AG10803 (cell line): ENCODE results near the gene OR2W3.
"Not testable (repeated sequence)": the region's sequence is repeated elsewhere in the genome, so short reads cannot be mapped to it uniquely, and the experiment has no call there.

Source experiments
- DNase-seq: peaks from one replicate; pipeline ENCODE4 v3.0.0; 2010; ENCODE audit warnings: low read depth
- H3K4me3 ChIP-seq: 2 replicates; pipeline ENCODE4 v1.5.1; 2011; ENCODE audit warnings: mild to moderate bottlenecking, low read length, control low read depth
- TF ChIP-seq, protein P1 (sequence below): conservative IDR thresholded peaks from 2 replicates; pipeline ENCODE4 v1.5.1; 2011; ENCODE audit warnings: mild to moderate bottlenecking, low read length, control low read depth, inconsistent platforms

Gene OR2W3

GRCh38 chr1:247919952-247920351, 24.6 kb downstream of the OR2W3 start, which contains the start of gene OR2T8:
TSS of gene OR2T8 (plus strand) at chr1:247920252. CDS start at chr1:247921018, 766 bp downstream.
- no peak for DNase-seq
- H3K4me3 ChIP-seq: no peak within 1 kb of the TSS
- TF ChIP-seq, protein P1, sequence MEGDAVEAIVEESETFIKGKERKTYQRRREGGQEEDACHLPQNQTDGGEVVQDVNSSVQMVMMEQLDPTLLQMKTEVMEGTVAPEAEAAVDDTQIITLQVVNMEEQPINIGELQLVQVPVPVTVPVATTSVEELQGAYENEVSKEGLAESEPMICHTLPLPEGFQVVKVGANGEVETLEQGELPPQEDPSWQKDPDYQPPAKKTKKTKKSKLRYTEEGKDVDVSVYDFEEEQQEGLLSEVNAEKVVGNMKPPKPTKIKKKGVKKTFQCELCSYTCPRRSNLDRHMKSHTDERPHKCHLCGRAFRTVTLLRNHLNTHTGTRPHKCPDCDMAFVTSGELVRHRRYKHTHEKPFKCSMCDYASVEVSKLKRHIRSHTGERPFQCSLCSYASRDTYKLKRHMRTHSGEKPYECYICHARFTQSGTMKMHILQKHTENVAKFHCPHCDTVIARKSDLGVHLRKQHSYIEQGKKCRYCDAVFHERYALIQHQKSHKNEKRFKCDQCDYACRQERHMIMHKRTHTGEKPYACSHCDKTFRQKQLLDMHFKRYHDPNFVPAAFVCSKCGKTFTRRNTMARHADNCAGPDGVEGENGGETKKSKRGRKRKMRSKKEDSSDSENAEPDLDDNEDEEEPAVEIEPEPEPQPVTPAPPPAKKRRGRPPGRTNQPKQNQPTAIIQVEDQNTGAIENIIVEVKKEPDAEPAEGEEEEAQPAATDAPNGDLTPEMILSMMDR: no peak

GRCh38 chr1:247923941-247924340, 28.6 kb downstream of the OR2W3 start:
- DNase-seq: no peak
- TF ChIP-seq, protein P1: no peak
- H3K4me3 ChIP-seq: no peak overlapping the region

- H3K4me3 ChIP-seq: no peak within 1 kb of the TSS
- TF ChIP-seq, protein P1: no peak
- no peak for DNase-seq
Measured at GRCh38 chr1:247924868-247925267, 29.5 kb downstream of the OR2W3 start, which contains the start of gene OR2AJ1. TSS of gene OR2AJ1 (plus strand) at chr1:247924889. CDS start at chr1:247933769, 8,880 bp downstream.

- H3K4me3 ChIP-seq: no peak overlapping the region
- DNase-seq: no peak
- TF ChIP-seq, protein P1: no peak
Measured at GRCh38 chr1:247933989-247934388, 38.6 kb downstream of the OR2W3 start.

DNA sequence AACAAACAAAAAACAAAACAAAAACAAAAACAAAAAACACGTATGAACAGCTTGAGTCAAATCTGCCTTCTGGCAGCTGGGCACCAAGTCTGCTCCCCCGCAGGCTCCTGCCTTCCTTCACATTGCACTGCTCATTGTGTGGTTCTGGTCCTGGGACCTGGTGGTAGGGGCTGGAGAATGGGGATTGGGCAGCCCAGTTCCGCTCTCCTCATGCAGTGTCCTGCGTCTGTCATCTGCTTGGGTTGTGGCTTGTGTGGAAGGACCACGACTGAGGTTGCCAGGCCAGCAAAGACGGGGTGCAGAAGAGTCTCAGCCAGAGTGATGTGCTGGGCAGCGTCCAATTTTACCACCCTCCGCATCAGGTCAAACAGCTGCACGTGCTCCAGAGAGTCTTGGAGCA, 40.4 kb downstream of the OR2W3 start:
- TF ChIP-seq, protein P1: no peak
- H3K4me3 ChIP-seq: no peak overlapping the region
- no peak for DNase-seq

GRCh38 chr1:247936415-247936814, 41.0 kb downstream of the OR2W3 start:
- DNase-seq: no peak
- TF ChIP-seq, protein P1: no peak
- H3K4me3 ChIP-seq: no peak overlapping the region

DNA sequence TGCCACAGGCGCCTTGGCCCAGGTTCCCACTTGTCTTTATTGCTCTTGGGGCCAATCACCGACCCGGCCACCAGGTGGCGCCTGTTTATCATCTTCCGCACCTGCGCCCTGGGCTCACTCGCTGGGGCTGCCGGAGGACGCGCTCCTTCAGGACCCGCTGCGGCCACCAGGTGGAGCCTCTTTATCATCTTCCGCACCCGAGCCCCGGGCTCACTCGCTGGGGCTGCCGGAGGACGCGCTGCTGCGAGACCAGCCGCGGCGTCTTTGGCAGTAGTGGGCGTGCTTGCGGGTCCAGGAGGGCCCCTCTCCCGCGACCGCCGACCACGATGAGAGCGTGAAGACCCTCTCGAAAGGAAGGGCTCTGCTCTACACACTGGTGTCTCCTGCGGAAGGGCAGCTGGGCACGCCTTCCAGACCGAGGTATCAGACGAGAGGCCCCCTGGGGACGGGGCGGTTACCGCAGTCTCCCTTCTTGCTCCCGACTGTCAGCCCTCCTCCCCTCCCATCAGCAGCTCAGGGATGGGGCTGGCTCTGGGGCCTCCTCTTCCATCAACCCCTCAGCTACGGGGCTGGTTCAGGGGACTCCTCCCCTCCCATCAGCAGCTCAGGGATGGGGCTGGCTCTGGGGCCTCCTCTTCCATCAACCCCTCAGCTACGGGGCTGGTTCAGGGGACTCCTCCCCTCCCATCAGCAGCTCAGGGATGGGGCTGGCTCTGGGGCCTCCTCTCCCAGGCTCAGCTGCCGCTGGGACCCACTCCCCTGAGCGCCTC, 41.8 kb downstream of the OR2W3 start:
- H3K4me3 ChIP-seq, DNase-seq: not testable (repeated sequence)
